Measurements from ENCODE around the gene PGBD4. TPM values are rescaled to one million over a fixed set of nuclear protein-coding genes. Genes with fewer than 3 reads are reported as not detected.

Gene PGBD4
- total RNA-seq (1 to 10 TPM; 2.8 to 3.3 TPM), total RNA-seq (16.1 to 23.4 reads per million in 2 donors)

DNA sequence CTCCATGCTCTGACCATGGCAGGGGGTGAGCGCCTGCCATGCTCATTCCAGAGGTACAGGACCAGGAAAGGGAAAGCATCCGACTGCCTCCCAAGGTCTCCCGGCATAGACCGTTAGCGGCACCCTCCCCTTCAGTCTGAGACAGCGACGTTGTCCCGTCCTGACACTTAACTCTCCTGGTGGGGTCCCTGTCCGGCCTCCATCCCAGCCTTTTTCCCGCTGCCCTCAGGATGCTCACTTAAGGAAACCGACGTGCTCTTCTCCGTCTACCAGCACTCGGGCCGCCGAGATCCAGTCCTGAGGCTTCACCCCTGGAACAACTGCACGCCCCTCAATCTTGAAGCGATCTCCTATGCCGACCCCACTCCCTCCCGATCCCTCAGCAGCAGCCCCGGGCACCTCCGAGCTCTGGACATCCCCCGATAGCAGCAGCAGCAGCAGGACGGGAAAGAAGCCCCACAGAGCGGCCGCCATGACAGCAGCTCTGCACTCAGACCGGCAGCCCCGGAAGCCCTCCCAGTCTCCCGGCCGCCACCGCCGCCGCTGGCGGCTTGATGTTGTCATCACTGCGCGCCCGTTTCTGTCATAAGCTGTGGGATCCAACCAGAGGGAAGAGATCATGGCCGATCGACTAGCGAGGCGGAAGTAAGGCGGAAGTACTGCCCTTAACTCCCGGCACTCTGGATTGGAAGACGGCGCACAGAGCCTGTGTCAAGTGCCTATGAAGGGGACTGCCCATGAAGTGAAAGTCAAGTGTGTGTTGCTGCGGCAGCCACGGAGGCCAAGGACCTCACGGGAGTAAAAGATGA, at the start of gene PGBD4, which contains the start of gene EMC7:
TSS of gene PGBD4 (plus strand) at position 718 of the 809 bp plus-strand sequence. CDS start 449 bp downstream, outside the sequence.
TSS of gene EMC7 (minus strand) at position 497 of the 809 bp plus-strand sequence. CDS start at position 474, 23 bp downstream.
- H3K27ac Mint-ChIP-seq = peak within 1 kb of the TSS; percentile 99
- H3K9me3 ChIP-seq (ENCODE audit: control insufficient read depth, low read length, poor library complexity, severe bottlenecking) = no peaks in the 10 kb centered on the region
- peaks cover 3% of the 10 kb centered on the region for H3K36me3 Mint-ChIP-seq (ENCODE audit: low read depth)
- peak; percentile 97 for ATAC-seq
- DNase-seq = peak; percentile 95 to 99 (median 97)
- peak within 1 kb of the TSS; percentile 99 for H3K4me3 Mint-ChIP-seq
- H3K27me3 Mint-ChIP-seq = no peaks in the 10 kb centered on the region
- H3K4me1 Mint-ChIP-seq = peaks cover 27% of the 10 kb centered on the region

DNA sequence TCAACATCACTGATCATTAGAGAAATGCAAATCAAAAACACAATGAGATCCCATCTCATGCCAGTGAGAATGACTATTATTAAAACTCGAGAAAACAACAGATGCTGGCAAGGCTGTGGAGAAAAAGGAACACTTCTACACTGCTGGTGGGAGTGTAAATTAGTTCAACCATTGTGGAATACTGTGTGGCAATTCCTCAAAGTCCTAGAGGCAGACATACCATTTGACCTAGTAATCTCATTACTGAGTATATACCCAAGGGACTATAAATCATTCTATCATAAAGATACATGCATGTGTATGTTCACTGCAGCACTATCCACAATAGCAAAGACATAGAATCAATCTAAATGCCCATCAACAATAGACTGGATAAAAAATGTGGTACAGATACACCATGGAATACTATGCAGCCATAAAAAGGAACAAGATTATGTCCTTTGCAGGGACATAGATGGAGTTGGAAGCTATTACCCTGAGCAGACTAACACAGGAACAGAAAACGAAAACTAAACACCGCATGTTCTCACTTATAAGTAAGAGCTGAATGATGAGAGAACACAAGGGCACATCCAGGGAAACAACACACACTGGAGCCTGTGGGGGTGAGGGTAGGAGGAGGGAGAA, 47.7 kb upstream of the PGBD4 start:
- no peaks in the 10 kb centered on the region for H3K27me3 Mint-ChIP-seq
- no peak overlapping the region for H3K27ac Mint-ChIP-seq
- no peaks in the 10 kb centered on the region for H3K4me1 Mint-ChIP-seq
- no peak for DNase-seq
- no peak overlapping the region for H3K4me3 Mint-ChIP-seq
- ATAC-seq = no peak
- H3K36me3 Mint-ChIP-seq (ENCODE audit: low read depth) = peaks cover 2% of the 10 kb centered on the region
- no peaks in the 10 kb centered on the region for H3K9me3 ChIP-seq (ENCODE audit: control insufficient read depth, low read length, poor library complexity, severe bottlenecking)

DNA sequence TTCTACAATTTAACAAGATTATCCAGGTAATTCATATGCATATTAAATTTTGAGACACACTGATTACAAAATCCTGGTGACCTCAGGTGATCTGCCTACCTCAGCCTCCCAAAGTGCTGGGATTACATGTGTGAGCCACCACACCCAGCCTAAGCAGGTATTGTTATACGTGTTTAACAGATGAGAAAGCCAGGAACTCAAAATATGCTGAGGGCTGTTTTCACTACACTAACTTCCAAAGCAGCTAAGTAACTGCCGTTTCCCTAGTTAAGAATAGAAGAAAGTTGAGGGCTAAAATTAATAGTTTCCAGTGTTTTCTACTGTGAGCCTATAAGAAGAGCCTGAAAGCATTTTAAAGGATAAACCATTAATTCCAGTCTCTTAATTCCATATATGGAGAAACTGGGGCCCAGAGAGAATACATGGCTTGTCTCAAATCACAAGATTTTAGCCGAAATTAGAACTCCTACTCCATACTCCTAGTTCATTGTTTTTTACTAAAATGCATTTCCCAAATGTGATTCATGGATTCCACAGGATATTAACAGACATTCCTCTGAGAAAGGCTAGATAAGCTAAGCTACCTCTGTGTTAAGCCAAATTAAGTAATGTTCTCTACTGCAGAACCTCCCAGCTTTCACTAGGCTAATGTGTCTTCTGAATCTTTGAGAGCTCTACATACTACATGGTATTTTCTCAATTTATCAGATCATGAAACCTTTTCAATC, 45.9 kb upstream of the PGBD4 start:
- ATAC-seq (no peak), DNase-seq (no peak)
- H3K9me3 ChIP-seq (ENCODE audit: control insufficient read depth, low read length, poor library complexity, severe bottlenecking) = no peaks in the 10 kb centered on the region
- Mint-ChIP-seq H3K27ac (peak overlapping the region; percentile 37), H3K27me3 (peaks cover 7% of the 10 kb centered on the region), H3K4me3 (no peak overlapping the region), H3K4me1 (no peaks in the 10 kb centered on the region), H3K36me3 (ENCODE audit: low read depth) (peaks cover 5% of the 10 kb centered on the region)

GRCh38 chr15:34056911-34057310, 45.0 kb upstream of the PGBD4 start:
- Mint-ChIP-seq H3K27me3 (peaks cover 7% of the 10 kb centered on the region), H3K27ac (peak overlapping the region; percentile 37), H3K36me3 (ENCODE audit: low read depth) (peaks cover 5% of the 10 kb centered on the region), H3K4me1 (peaks cover 2% of the 10 kb centered on the region), H3K4me3 (no peak overlapping the region)
- no peak for DNase-seq
- ATAC-seq = no peak
- H3K9me3 ChIP-seq (ENCODE audit: control insufficient read depth, low read length, poor library complexity, severe bottlenecking) = no peaks in the 10 kb centered on the region

- Mint-ChIP-seq H3K27ac (peak overlapping the region; percentile 67), H3K4me1 (peaks cover 4% of the 10 kb centered on the region), H3K36me3 (ENCODE audit: low read depth) (peaks cover 4% of the 10 kb centered on the region), H3K27me3 (peaks cover 7% of the 10 kb centered on the region), H3K4me3 (no peak overlapping the region)
- H3K9me3 ChIP-seq (ENCODE audit: control insufficient read depth, low read length, poor library complexity, severe bottlenecking) = no peaks in the 10 kb centered on the region
- DNase-seq (no peak), ATAC-seq (no peak)
Observed at GRCh38 chr15:34059476-34059875, 42.4 kb upstream of the PGBD4 start.

DNA sequence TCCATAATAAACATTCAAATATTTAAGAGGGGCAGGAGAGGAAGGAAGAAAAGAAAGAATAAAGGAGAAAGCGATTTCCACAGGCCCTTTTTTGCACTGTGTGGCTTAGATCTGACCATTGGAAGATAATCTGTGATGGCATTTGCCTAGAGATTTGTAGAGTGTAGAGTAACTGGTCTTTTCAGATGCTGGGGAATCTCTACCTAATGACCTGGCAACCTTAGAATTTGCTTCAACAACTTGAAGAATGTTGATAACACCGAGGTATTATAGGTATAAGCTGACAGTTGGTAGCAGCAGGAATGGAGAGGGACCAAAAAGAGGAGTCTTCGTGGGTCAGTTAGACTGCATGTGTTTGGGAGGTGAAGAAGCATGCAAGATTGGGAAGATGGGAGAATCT, 41.9 kb upstream of the PGBD4 start:
- ATAC-seq = no peak
- H3K4me3 Mint-ChIP-seq = no peak overlapping the region
- DNase-seq = no peak
- peak overlapping the region; percentile 67 for H3K27ac Mint-ChIP-seq
- H3K36me3 Mint-ChIP-seq (ENCODE audit: low read depth) = peaks cover 4% of the 10 kb centered on the region
- no peaks in the 10 kb centered on the region for H3K9me3 ChIP-seq (ENCODE audit: control insufficient read depth, low read length, poor library complexity, severe bottlenecking)
- peaks cover 4% of the 10 kb centered on the region for H3K4me1 Mint-ChIP-seq
- H3K27me3 Mint-ChIP-seq = peaks cover 7% of the 10 kb centered on the region

DNA sequence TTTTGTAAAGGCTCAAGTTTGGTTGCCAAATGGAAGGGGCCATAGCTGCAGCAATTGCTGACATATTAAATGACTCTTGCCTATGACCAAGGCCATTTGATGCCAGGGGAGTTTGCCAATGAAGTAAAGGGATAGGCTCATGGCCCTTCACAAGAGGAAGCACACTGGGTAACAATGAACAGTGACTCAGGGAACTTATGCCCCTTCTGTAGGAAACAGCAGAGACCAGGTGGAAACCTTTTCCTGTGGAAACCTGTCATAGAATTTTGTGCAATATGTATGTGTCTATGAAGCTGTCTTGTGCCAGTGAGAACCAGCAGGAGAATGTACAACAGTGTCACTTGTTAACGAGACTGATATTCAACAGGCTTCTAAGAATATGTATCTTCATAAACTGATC, 37.4 kb upstream of the PGBD4 start:
- ATAC-seq (no peak), DNase-seq (no peak)
- peaks cover 7% of the 10 kb centered on the region for H3K27me3 Mint-ChIP-seq
- H3K9me3 ChIP-seq (ENCODE audit: control insufficient read depth, low read length, poor library complexity, severe bottlenecking) = no peaks in the 10 kb centered on the region
- H3K27ac Mint-ChIP-seq = peak overlapping the region; percentile 51
- H3K4me1 Mint-ChIP-seq = peaks cover 4% of the 10 kb centered on the region
- peaks cover 3% of the 10 kb centered on the region for H3K36me3 Mint-ChIP-seq (ENCODE audit: low read depth)
- no peak overlapping the region for H3K4me3 Mint-ChIP-seq

- H3K9me3 ChIP-seq (ENCODE audit: control insufficient read depth, low read length, poor library complexity, severe bottlenecking) = no peaks in the 10 kb centered on the region
- no peak for ATAC-seq
- H3K4me1 Mint-ChIP-seq = peaks cover 4% of the 10 kb centered on the region
- H3K27me3 Mint-ChIP-seq = no peaks in the 10 kb centered on the region
- H3K4me3 Mint-ChIP-seq = no peak overlapping the region
- DNase-seq = no peak
- no peak overlapping the region for H3K27ac Mint-ChIP-seq
- H3K36me3 Mint-ChIP-seq (ENCODE audit: low read depth) = no peaks in the 10 kb centered on the region
Observed at GRCh38 chr15:34065261-34065660, 36.6 kb upstream of the PGBD4 start.

- Mint-ChIP-seq H3K27me3 (no peaks in the 10 kb centered on the region), H3K36me3 (ENCODE audit: low read depth) (no peaks in the 10 kb centered on the region), H3K4me1 (peaks cover 4% of the 10 kb centered on the region), H3K27ac (no peak overlapping the region), H3K4me3 (no peak overlapping the region)
- DNase-seq (no peak), ATAC-seq (no peak)
- H3K9me3 ChIP-seq (ENCODE audit: control insufficient read depth, low read length, poor library complexity, severe bottlenecking) = no peaks in the 10 kb centered on the region
Observed at GRCh38 chr15:34065941-34066340, 35.9 kb upstream of the PGBD4 start.

DNA sequence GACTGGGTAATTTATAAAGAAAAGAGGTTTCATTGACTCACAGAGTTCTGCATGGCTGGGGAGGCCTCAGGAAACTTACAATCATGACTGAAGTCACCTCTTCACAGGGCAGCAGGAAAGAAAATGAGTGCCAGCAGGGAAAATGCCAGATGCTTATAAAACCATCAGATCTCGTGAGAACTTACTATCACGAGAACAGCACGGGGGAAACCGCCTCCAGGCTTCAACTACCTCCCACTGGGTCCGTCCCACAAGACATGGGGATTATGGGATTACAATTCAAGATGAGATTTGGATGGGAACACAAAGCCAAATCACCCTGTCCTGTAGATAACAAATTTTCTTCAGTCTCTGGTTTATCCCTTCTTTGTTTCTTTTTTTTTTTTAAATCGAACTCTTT, 31.9 kb upstream of the PGBD4 start:
- Mint-ChIP-seq H3K36me3 (ENCODE audit: low read depth) (peaks cover 2% of the 10 kb centered on the region), H3K4me3 (no peak overlapping the region), H3K4me1 (no peaks in the 10 kb centered on the region), H3K27me3 (no peaks in the 10 kb centered on the region), H3K27ac (no peak overlapping the region)
- H3K9me3 ChIP-seq (ENCODE audit: control insufficient read depth, low read length, poor library complexity, severe bottlenecking) = no peaks in the 10 kb centered on the region
- ATAC-seq = no peak
- DNase-seq = no peak

DNA sequence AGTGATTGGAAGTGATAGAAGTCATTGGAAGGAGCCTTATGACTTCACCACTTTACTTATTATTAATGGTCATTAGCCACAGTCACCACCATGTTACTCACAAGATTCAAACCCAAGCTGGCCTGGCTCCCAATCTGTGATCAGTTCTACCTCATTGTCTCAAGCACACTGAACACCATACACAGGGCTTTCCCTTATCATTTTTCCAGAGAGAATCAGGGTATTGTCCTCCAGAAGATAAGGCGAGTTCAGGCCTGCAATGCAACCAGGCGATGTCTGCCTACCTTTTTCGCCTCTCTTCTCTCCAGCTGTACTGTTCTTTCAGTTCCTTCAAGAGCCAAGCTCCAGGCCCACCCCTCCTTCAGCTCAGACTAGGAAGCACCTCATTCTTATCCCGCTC, 25.1 kb upstream of the PGBD4 start:
- Mint-ChIP-seq H3K4me3 (no peak overlapping the region), H3K4me1 (no peaks in the 10 kb centered on the region)

GRCh38 chr15:34078900-34079299, 23.0 kb upstream of the PGBD4 start:
- Mint-ChIP-seq H3K36me3 (ENCODE audit: low read depth) (peaks cover 9% of the 10 kb centered on the region), H3K4me3 (no peak overlapping the region), H3K27ac (no peak overlapping the region), H3K4me1 (no peaks in the 10 kb centered on the region), H3K27me3 (no peaks in the 10 kb centered on the region)
- H3K9me3 ChIP-seq (ENCODE audit: control insufficient read depth, low read length, poor library complexity, severe bottlenecking) = no peaks in the 10 kb centered on the region
- ATAC-seq = no peak
- DNase-seq = no peak

More for the DNA sequence above, 25.1 kb upstream of the PGBD4 start:
- DNase-seq = no peak
- ATAC-seq = no peak
- H3K27ac Mint-ChIP-seq = no peak overlapping the region
- H3K27me3 Mint-ChIP-seq = no peaks in the 10 kb centered on the region
- H3K36me3 Mint-ChIP-seq (ENCODE audit: low read depth) = peaks cover 9% of the 10 kb centered on the region
- H3K9me3 ChIP-seq (ENCODE audit: control insufficient read depth, low read length, poor library complexity, severe bottlenecking) = no peaks in the 10 kb centered on the region

- ATAC-seq = no peak
- Mint-ChIP-seq H3K27me3 (no peaks in the 10 kb centered on the region), H3K27ac (no peak overlapping the region)
Observed at GRCh38 chr15:34079904-34080303, 22.0 kb upstream of the PGBD4 start.

More at GRCh38 chr15:34079904-34080303, 22.0 kb upstream of the PGBD4 start:
- H3K4me1 Mint-ChIP-seq = no peaks in the 10 kb centered on the region
- no peak overlapping the region for H3K4me3 Mint-ChIP-seq
- DNase-seq = no peak
- no peaks in the 10 kb centered on the region for H3K9me3 ChIP-seq (ENCODE audit: control insufficient read depth, low read length, poor library complexity, severe bottlenecking)
- peaks cover 7% of the 10 kb centered on the region for H3K36me3 Mint-ChIP-seq (ENCODE audit: low read depth)
